ENCODE measurements around the gene WDR18.

GRCh38 chr19:948842-949496 lies 35.2 kb upstream of the WDR18 start:
- TF ChIP-seq, protein P1, sequence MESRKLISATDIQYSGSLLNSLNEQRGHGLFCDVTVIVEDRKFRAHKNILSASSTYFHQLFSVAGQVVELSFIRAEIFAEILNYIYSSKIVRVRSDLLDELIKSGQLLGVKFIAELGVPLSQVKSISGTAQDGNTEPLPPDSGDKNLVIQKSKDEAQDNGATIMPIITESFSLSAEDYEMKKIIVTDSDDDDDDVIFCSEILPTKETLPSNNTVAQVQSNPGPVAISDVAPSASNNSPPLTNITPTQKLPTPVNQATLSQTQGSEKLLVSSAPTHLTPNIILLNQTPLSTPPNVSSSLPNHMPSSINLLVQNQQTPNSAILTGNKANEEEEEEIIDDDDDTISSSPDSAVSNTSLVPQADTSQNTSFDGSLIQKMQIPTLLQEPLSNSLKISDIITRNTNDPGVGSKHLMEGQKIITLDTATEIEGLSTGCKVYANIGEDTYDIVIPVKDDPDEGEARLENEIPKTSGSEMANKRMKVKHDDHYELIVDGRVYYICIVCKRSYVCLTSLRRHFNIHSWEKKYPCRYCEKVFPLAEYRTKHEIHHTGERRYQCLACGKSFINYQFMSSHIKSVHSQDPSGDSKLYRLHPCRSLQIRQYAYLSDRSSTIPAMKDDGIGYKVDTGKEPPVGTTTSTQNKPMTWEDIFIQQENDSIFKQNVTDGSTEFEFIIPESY (IDR thresholded peaks at IDR 0.05) = no peak
- no peak for TF ChIP-seq CTCF (IDR thresholded peaks at IDR 0.05; ENCODE audit: low read depth, low read length, missing input control)
- TF ChIP-seq, protein P2, sequence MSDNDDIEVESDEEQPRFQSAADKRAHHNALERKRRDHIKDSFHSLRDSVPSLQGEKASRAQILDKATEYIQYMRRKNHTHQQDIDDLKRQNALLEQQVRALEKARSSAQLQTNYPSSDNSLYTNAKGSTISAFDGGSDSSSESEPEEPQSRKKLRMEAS (IDR thresholded peaks at IDR 0.05) = no peak
- TF ChIP-seq ATF3 (IDR thresholded peaks at IDR 0.05) = no peak
- no peak for TF ChIP-seq GABPA (IDR thresholded peaks at IDR 0.05 in 1 of 2, conservative IDR thresholded peaks at IDR 0.05 in 1 of 2)
